K562 (cell line): ENCODE data around the gene TRMT1. TPM values are rescaled to one million over a fixed set of nuclear protein-coding genes. Genes with fewer than 3 reads are reported as not detected.

Experiments used
- ASH1L ChIP-seq: fragments of 450-650 bp; IDR thresholded peaks from 2 replicates; pipeline ENCODE4 v1.6.1; 2018; ENCODE audit warnings: borderline replicate concordance, mild to moderate bottlenecking, low read depth; ENCODE audit not compliant: partially characterized antibody
- EWSR1 ChIP-seq: fragments of 450-650 bp; IDR thresholded peaks from 2 replicates; pipeline ENCODE4 v1.6.1; 2018; ENCODE audit warnings: borderline replicate concordance, mild to moderate bottlenecking, low read depth, moderate library complexity; ENCODE audit not compliant: partially characterized antibody
- GABPA ChIP-seq: fragments of 200-800 bp; sonication (Bioruptor generic); conservative IDR thresholded peaks from 2 replicates; pipeline ENCODE4 v1.6.1; 2016; ENCODE audit warnings: low read depth, missing genetic modification characterization, missing compliant biosample characterization
- JUND ChIP-seq, 2 experiments: IDR thresholded peaks; 2 replicates in 1 of 2; 3 replicates in 1 of 2; pipeline ENCODE4 v1.6.1; 2011; ENCODE audit warnings: borderline replicate concordance in 2 of 2, low read depth in 2 of 2, low read length in 2 of 2, improper control_type of control experiment in 1 of 2, missing biosample characterization in 1 of 2, missing genetic modification characterization in 1 of 2, missing genetic modification reagents in 1 of 2
- PML ChIP-seq: IDR thresholded peaks from 2 replicates; pipeline ENCODE4 v1.6.1; 2012; ENCODE audit warnings: low read length, inconsistent platforms
- POLR2AphosphoS2 ChIP-seq: IDR thresholded peaks from 2 replicates; pipeline ENCODE4 v1.6.1; 2012; ENCODE audit warnings: low read length, improper control_type of control experiment
- POLR2AphosphoS5 ChIP-seq: IDR thresholded peaks from 2 replicates; pipeline ENCODE4 v1.6.1; 2011; ENCODE audit warnings: mild to moderate bottlenecking, low read depth, low read length, moderate library complexity; ENCODE audit not compliant: control insufficient read depth, insufficient read depth
- STAG1 ChIP-seq: sonication (generic); formaldehyde crosslinking; IDR thresholded peaks from 2 replicates; pipeline ENCODE4 v1.5.0; 2020; ENCODE audit warnings: missing genetic modification reagents, borderline replicate concordance
- TEAD4 ChIP-seq, 2 experiments: sonication (generic) in 1 of 2; formaldehyde crosslinking in 1 of 2; IDR thresholded peaks; 2 replicates each; pipeline versions ENCODE4 v1.6.1 to v1.8.0; 2012 to 2022; ENCODE audit warnings: borderline replicate concordance in 1 of 2, inconsistent platforms in 1 of 2, low read length in 1 of 2, mild to moderate bottlenecking in 1 of 2, missing genetic modification reagents in 1 of 2
- ZFP1 ChIP-seq: fragments of 450-650 bp; formaldehyde crosslinking; IDR thresholded peaks from 2 replicates; pipeline ENCODE4 v1.4.0; 2020; ENCODE audit warnings: mild to moderate bottlenecking, mixed read lengths
- ZNF143 ChIP-seq: sonication (generic); formaldehyde crosslinking; IDR thresholded peaks from 2 replicates; pipeline ENCODE4 v1.9.0; 2022; ENCODE audit warnings: mild to moderate bottlenecking, missing genetic modification reagents
- ZNF764 ChIP-seq: fragments of 250-450 bp; sonication (Bioruptor Pico); IDR thresholded peaks from 2 replicates; pipeline ENCODE4 v1.4.0; 2020; ENCODE audit warnings: low read depth, mild to moderate bottlenecking, moderate library complexity
- polyA plus RNA-seq, 8 experiments: library from polyadenylated mRNA; depleted of rRNA in 4 of 8; stranded (reverse) in 5 of 8; unstranded in 3 of 8; fragments of >200 nt; fragmentation: Nextera tagmentation in 2 of 8; fragmentation: Illumina TruSeq in 1 of 8; extraction: Ambion mirVana in 2 of 8; extraction: Trizol in 1 of 8; gene quantifications; 2 replicates each; pipeline versions ENCODE4 v1.2.1 to v1.2.3, GENCODE V29; 2011 to 2014; ENCODE audit warnings: inconsistent platforms in 1 of 8, missing spikeins in 1 of 8
- total RNA-seq, 7 experiments: library from RNA; depleted of rRNA in 6 of 7; stranded (reverse); fragments of >200 nt in 6 of 7; fragmentation: Illumina TruSeq in 2 of 7; extraction: Trizol in 2 of 7; gene quantifications; 2 replicates each; pipeline versions ENCODE4 v1.2.1 to v1.2.3, GENCODE V29; 2011 to 2021; ENCODE audit warnings: low replicate concordance in 1 of 7
- TF ChIP-seq, protein P1 (sequence below): sonication (generic); formaldehyde crosslinking; IDR thresholded peaks from 2 replicates; pipeline ENCODE4 v1.8.0; 2022; ENCODE audit warnings: missing genetic modification reagents, mild to moderate bottlenecking, moderate library complexity, borderline replicate concordance
- TF ChIP-seq, protein P2 (sequence below), 2 experiments: fragments of 250-450 bp in 1 of 2; fragments of 450-650 bp in 1 of 2; sonication (Bioruptor Pico) in 1 of 2; IDR thresholded peaks; 2 replicates each; pipeline versions ENCODE4 v1.6.1 to v1.8.0; 2016 to 2021; ENCODE audit warnings: mild to moderate bottlenecking in 2 of 2, moderate library complexity in 2 of 2, missing compliant biosample characterization in 1 of 2, missing genetic modification characterization in 1 of 2
- TF ChIP-seq, protein P3 (sequence below), 3 experiments: fragments of 200-800 bp in 1 of 3; fragments of 250-450 bp in 1 of 3; fragments of 450-650 bp in 1 of 3; sonication (Bioruptor Pico) in 1 of 3; sonication (Bioruptor generic) in 1 of 3; formaldehyde crosslinking in 1 of 3; IDR thresholded peaks; 2 replicates each; pipeline versions ENCODE4 v1.6.1 to v1.8.0; 2016 to 2022; ENCODE audit warnings: mild to moderate bottlenecking in 2 of 3, missing genetic modification characterization in 2 of 3, missing compliant biosample characterization in 1 of 3, moderate library complexity in 1 of 3
- TF ChIP-seq, protein P4 (sequence below): fragments of 450-650 bp; IDR thresholded peaks from 2 replicates; pipeline ENCODE4 v1.7.0; 2016; ENCODE audit warnings: borderline replicate concordance

The TRMT1 gene
- total and polyA plus RNA-seq, 9 of the 15 experiments (the other 6 are each of a cell fraction or from before 2014, with no cell fraction given): 5.8 to 158 (median 54.3) TPM

DNA sequence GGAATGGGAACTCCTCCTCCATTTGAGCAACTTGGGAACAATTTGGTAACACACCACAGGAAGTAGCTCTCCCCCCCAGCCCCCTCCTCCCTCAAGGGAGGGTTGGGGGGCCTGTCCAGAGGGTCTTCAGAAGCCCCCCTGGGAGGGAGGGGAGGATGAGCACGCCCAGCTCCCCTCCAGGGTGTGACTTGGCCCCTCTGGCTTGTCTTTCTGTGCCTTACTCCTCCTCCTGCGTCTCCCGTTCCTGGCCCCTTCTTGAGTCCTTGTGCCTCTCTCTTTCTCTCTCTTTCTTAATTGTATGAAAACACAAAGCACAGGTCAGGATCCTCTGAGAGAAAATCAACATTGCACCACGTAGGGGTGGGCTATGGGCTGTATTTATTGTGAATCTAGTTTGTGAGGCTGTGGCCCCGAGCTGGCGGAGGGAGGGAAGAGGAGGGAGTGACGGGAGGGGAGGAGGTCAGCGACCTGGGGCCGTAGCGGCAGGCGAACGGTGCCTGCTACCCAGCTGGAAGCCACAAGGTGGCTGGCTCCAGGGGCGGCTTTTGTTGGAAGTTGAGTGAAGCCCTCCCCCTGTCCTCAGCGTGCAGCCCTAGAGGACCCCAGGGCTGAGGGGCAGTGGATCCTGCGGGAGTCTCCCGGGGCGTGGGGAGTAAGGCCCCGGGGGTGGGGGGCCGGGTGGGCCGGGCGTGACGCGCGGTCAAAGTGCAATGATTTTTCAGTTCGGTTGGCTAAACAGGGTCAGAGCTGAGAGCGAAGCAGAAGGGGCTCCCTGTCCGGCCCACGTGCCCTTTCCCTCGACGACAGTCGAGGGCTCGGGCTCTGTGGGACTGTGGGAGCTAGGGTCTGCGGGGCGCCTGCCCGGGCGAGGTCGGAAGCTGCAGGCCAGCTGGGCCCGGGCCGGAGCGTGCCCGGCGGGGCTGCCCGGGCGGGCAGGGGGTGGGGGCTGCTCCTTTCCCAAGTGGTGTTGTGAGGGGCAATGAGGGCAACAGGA, 20.3 kb downstream of the TRMT1 start (continued):
- TF ChIP-seq, protein P1, sequence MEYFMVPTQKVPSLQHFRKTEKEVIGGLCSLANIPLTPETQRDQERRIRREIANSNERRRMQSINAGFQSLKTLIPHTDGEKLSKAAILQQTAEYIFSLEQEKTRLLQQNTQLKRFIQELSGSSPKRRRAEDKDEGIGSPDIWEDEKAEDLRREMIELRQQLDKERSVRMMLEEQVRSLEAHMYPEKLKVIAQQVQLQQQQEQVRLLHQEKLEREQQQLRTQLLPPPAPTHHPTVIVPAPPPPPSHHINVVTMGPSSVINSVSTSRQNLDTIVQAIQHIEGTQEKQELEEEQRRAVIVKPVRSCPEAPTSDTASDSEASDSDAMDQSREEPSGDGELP (CRISPR knock-in tag): peak; percentile 92
- TF ChIP-seq EWSR1 (no peak), JUND (IDR thresholded peaks at IDR 0.05; ENCODE audit: borderline replicate concordance, low read depth, low read length) (0 out of 2 replicates have a peak, but pooled peaks have one; percentile 23), JUND (tag; IDR thresholded peaks at IDR 0.05; ENCODE audit: borderline replicate concordance, low read depth, low read length) (peak; percentile 5; the same call in 1 of the 3 replicates), PML (0 out of 2 replicates have a peak, but pooled peaks have one; percentile 12), POLR2AphosphoS5 (peak; percentile 10; the same call in 1 of the 2 replicates), ZFP1 (no peak), TEAD4 (IDR thresholded peaks at IDR 0.05; ENCODE audit: low read length) (no peak), TEAD4 (CRISPR knock-in tag; IDR thresholded peaks at IDR 0.05; ENCODE audit: borderline replicate concordance) (no peak), ASH1L (no peak), ZNF764 (0 out of 2 replicates have a peak, but pooled peaks have one; percentile 10), GABPA (tag) (peak; percentile 44), STAG1 (CRISPR knock-in tag) (0 out of 2 replicates have a peak, but pooled peaks have one; percentile 15), POLR2AphosphoS2 (peak; percentile 84; the same call in 1 of the 2 replicates), ZNF143 (no peak)
- TF ChIP-seq, protein P2, sequence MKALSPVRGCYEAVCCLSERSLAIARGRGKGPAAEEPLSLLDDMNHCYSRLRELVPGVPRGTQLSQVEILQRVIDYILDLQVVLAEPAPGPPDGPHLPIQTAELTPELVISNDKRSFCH (CRISPR knock-in tag; IDR thresholded peaks at IDR 0.05): no peak
- TF ChIP-seq, protein P2 (tag; IDR thresholded peaks at IDR 0.05): peak; percentile 25; the same call in 1 of the 2 replicates
- TF ChIP-seq, protein P3, sequence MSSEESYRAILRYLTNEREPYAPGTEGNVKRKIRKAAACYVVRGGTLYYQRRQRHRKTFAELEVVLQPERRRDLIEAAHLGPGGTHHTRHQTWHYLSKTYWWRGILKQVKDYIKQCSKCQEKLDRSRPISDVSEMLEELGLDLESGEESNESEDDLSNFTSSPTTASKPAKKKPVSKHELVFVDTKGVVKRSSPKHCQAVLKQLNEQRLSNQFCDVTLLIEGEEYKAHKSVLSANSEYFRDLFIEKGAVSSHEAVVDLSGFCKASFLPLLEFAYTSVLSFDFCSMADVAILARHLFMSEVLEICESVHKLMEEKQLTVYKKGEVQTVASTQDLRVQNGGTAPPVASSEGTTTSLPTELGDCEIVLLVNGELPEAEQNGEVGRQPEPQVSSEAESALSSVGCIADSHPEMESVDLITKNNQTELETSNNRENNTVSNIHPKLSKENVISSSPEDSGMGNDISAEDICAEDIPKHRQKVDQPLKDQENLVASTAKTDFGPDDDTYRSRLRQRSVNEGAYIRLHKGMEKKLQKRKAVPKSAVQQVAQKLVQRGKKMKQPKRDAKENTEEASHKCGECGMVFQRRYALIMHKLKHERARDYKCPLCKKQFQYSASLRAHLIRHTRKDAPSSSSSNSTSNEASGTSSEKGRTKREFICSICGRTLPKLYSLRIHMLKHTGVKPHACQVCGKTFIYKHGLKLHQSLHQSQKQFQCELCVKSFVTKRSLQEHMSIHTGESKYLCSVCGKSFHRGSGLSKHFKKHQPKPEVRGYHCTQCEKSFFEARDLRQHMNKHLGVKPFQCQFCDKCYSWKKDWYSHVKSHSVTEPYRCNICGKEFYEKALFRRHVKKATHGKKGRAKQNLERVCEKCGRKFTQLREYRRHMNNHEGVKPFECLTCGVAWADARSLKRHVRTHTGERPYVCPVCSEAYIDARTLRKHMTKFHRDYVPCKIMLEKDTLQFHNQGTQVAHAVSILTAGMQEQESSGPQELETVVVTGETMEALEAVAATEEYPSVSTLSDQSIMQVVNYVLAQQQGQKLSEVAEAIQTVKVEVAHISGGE (CRISPR knock-in tag; IDR thresholded peaks at IDR 0.05): peak in 1 of 3 experiments; percentile 49; a peak in 1 of 6 replicates
- TF ChIP-seq, protein P4, sequence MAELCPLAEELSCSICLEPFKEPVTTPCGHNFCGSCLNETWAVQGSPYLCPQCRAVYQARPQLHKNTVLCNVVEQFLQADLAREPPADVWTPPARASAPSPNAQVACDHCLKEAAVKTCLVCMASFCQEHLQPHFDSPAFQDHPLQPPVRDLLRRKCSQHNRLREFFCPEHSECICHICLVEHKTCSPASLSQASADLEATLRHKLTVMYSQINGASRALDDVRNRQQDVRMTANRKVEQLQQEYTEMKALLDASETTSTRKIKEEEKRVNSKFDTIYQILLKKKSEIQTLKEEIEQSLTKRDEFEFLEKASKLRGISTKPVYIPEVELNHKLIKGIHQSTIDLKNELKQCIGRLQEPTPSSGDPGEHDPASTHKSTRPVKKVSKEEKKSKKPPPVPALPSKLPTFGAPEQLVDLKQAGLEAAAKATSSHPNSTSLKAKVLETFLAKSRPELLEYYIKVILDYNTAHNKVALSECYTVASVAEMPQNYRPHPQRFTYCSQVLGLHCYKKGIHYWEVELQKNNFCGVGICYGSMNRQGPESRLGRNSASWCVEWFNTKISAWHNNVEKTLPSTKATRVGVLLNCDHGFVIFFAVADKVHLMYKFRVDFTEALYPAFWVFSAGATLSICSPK: no peak
